Endothelial cell (in vitro differentiated cells): ENCODE measurements around the gene COL25A1. TPM values are rescaled to one million over a fixed set of nuclear protein-coding genes. Genes with fewer than 3 reads are reported as not detected.
"Not testable (repeated sequence)": the region's sequence is repeated elsewhere in the genome, so short reads cannot be mapped to it uniquely, and the experiment has no call there.

Experiments used
- DNase-seq: peaks from one replicate; pipeline ENCODE4 v3.0.0; 2021; ENCODE audit warnings: low spot score
- H3K27ac Mint-ChIP-seq: one replicate; pipeline ENCODE4 v1.8.0; 2021; ENCODE audit warnings: mixed read lengths, inconsistent platforms; ENCODE audit not compliant: unreplicated experiment
- H3K27me3 Mint-ChIP-seq: one replicate; pipeline ENCODE4 v1.8.0; 2021; ENCODE audit warnings: mild to moderate bottlenecking, moderate library complexity, mixed read lengths, inconsistent platforms; ENCODE audit not compliant: unreplicated experiment
- H3K36me3 Mint-ChIP-seq: one replicate; pipeline ENCODE4 v1.8.0; 2021; ENCODE audit warnings: mild to moderate bottlenecking, low read depth, mixed read lengths, inconsistent platforms; ENCODE audit not compliant: unreplicated experiment
- H3K4me1 Mint-ChIP-seq: one replicate; pipeline ENCODE4 v1.8.0; 2021; ENCODE audit warnings: mild to moderate bottlenecking, mixed read lengths, inconsistent platforms; ENCODE audit not compliant: unreplicated experiment
- H3K4me3 Mint-ChIP-seq: one replicate; pipeline ENCODE4 v1.8.0; 2021; ENCODE audit warnings: mild to moderate bottlenecking, mixed read lengths, inconsistent platforms; ENCODE audit not compliant: unreplicated experiment
- H3K9me3 Mint-ChIP-seq: one replicate; pipeline ENCODE4 v1.8.0; 2021; ENCODE audit warnings: mixed read lengths, inconsistent platforms; ENCODE audit not compliant: unreplicated experiment
- CTCF ChIP-seq: fragments of 200-600 bp; sonication (generic); IDR thresholded peaks from one replicate; pipeline ENCODE4 v1.5.0; 2021; ENCODE audit warnings: antibody characterized with exemption; ENCODE audit not compliant: unreplicated experiment
- total RNA-seq: library from RNA; stranded (reverse); fragmentation: NEBNext Ultra II Directional; extraction: Animal tissue kit (Norgen Biotek cat#: 25700); gene quantifications from one replicate; pipeline ENCODE4 v1.2.1, GENCODE V29; 2021; ENCODE audit not compliant: unreplicated experiment

The COL25A1 gene
- total RNA-seq, 1 donor from 2014 or later, result 22.7 TPM

GRCh38 chr4:109149836-109150235 is 152.6 kb downstream of the COL25A1 start:
- DNase-seq, result no peak
- H3K27ac Mint-ChIP-seq, result no peak overlapping the region
- no peak overlapping the region for H3K4me3 Mint-ChIP-seq
- H3K36me3 Mint-ChIP-seq, result no peaks in the 10 kb centered on the region
- peaks cover 17% of the 10 kb centered on the region for H3K4me1 Mint-ChIP-seq
- no peaks in the 10 kb centered on the region for H3K9me3 Mint-ChIP-seq
- no peaks in the 10 kb centered on the region for H3K27me3 Mint-ChIP-seq
- TF ChIP-seq CTCF, result no peak

- Mint-ChIP-seq H3K27ac (peak overlapping the region; percentile 2), H3K4me3 (no peak overlapping the region), H3K27me3 (no peaks in the 10 kb centered on the region), H3K9me3 (no peaks in the 10 kb centered on the region), H3K36me3 (no peaks in the 10 kb centered on the region), H3K4me1 (peaks cover 17% of the 10 kb centered on the region)
- DNase-seq, result no peak
- TF ChIP-seq CTCF, result no peak
These were observed 153.8 kb downstream of the COL25A1 start for GRCh38 chr4:109148577-109149075.

GRCh38 chr4:109147135-109147534 is 155.3 kb downstream of the COL25A1 start:
- H3K9me3 Mint-ChIP-seq, result no peaks in the 10 kb centered on the region
- H3K27me3 Mint-ChIP-seq, result peaks cover under 1% of the 10 kb centered on the region
- H3K4me3 Mint-ChIP-seq, result no peak overlapping the region
- H3K27ac Mint-ChIP-seq, result no peak overlapping the region
- DNase-seq, result no peak
- H3K36me3 Mint-ChIP-seq, result no peaks in the 10 kb centered on the region
- TF ChIP-seq CTCF, result no peak
- peaks cover 17% of the 10 kb centered on the region for H3K4me1 Mint-ChIP-seq

GRCh38 chr4:109146499-109146898 is 156.0 kb downstream of the COL25A1 start:
- no peak for DNase-seq
- Mint-ChIP-seq H3K27me3 (peaks cover 1% of the 10 kb centered on the region), H3K4me3 (no peak overlapping the region), H3K9me3 (no peaks in the 10 kb centered on the region), H3K27ac (no peak overlapping the region), H3K4me1 (peaks cover 17% of the 10 kb centered on the region), H3K36me3 (no peaks in the 10 kb centered on the region)
- no peak for TF ChIP-seq CTCF

- not testable (repeated sequence) for H3K36me3 Mint-ChIP-seq, H3K9me3 Mint-ChIP-seq, H3K27ac Mint-ChIP-seq, H3K27me3 Mint-ChIP-seq, DNase-seq, H3K4me3 Mint-ChIP-seq, H3K4me1 Mint-ChIP-seq
These were observed 164.3 kb downstream of the COL25A1 start for GRCh38 chr4:109138125-109138524.

- H3K4me1 Mint-ChIP-seq, result no peaks in the 10 kb centered on the region
- no peak for DNase-seq
- H3K36me3 Mint-ChIP-seq, result no peaks in the 10 kb centered on the region
- TF ChIP-seq CTCF, result no peak
- no peak overlapping the region for H3K4me3 Mint-ChIP-seq
- no peak overlapping the region for H3K27ac Mint-ChIP-seq
- H3K27me3 Mint-ChIP-seq, result peaks cover 5% of the 10 kb centered on the region
- H3K9me3 Mint-ChIP-seq, result no peaks in the 10 kb centered on the region
These were observed 167.5 kb downstream of the COL25A1 start for GRCh38 chr4:109134921-109135320.
